HG02973 (cell line): ENCODE measurements around the gene CD300H.
"Not testable (repeated sequence)": the region's sequence is repeated elsewhere in the genome, so short reads cannot be mapped to it uniquely, and the experiment has no call there.

Source experiments
- ATAC-seq: cut with Tn5 transposase; IDR thresholded peaks from one replicate; pipeline ENCODE4 v1.9.1; 2021; ENCODE audit warnings: moderate library complexity; ENCODE audit not compliant: unreplicated experiment

The CD300H gene

DNA sequence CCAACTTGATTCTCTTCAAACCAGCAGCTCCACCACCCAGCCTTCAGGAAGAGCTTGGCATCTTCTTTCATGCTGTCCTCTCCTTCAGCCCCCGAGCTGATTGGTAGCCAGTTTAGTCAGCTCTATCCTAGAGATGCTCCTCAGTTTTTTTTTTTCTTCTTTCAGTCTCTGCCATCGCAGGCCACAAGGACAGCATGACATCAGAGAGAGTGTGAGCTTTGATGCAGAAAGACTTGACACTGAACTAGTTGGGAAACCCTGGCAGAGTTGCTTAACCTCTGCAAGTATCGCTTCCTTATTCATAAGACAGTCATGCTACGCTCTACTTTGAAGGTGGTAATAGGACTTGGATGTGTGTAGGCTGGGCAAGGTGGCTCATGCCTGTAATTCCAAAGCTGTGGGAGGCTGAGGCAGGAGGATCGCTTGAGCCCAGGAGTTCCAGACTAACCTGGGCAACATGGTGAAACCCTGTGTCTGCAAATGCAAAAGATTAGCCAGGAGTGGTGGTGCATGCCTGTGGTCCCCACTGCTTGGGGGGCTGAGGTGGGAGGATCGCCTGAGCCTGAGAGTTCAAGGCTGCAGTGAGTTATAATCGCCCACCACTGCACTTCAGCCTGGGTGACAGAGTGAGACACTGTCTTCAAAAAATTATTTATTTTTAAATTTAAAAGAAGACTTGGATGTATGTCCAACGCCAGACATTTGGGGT lies 38.7 kb downstream of the CD300H start:
- ATAC-seq, result peak; percentile 71

DNA sequence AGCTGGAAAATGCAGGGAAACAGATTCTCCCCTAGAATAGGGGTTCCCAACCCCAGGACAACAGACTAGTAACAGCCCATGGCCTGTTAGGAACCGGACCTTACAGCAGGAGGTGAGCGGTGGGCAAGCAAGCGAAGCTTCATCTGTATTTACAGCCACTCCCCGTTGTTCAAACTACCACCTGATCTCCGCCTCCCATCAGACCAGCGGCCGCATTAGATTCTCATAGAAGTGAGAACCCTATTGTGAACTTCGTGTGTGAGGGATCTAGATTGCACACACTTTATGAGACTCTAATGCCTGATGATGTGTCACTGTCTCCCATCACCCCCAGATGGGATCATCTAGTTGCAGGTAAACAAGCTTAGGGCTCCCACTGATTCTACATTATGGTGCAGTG lies 39.6 kb downstream of the CD300H start:
- ATAC-seq, result no peak

DNA sequence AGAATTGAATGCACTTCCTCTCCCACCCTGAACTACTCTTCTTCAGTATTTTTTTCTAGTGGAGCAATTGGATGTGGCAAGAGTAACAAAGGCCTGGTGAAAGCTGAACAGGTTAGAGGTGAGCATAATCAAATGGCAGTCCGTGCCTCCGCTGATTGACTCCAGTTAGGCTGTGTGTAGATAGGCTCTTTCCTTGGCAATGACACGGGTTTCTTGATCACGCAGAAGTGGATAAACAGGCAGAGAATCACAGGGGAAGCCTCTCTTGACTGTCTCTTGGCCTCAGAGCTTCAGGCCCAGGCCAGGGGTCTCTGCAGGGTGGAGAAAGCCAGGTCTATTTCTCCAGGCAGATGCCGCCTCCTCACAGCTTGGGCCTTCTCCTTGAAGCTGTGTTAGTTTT lies 40.2 kb downstream of the CD300H start:
- ATAC-seq, result no peak

DNA sequence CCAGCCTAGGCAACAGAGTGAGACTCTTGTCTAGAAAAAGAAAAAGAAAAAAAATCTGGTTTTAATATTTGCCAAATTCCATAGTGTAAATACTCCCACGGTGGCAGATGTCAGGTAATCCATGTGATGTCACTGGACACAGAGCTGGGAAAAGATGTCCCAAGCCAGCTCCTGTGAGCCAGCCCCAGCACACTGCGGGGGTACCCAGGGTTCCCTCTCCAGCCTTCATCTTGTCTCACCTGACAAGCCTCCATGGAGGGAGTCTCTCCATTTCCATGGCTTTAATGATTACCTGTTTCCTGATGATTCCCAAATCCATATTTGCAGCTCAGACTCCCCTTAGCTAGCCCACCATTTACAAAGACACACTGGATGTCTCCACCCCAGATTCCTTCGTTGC lies 40.6 kb downstream of the CD300H start:
- ATAC-seq, result no peak

DNA sequence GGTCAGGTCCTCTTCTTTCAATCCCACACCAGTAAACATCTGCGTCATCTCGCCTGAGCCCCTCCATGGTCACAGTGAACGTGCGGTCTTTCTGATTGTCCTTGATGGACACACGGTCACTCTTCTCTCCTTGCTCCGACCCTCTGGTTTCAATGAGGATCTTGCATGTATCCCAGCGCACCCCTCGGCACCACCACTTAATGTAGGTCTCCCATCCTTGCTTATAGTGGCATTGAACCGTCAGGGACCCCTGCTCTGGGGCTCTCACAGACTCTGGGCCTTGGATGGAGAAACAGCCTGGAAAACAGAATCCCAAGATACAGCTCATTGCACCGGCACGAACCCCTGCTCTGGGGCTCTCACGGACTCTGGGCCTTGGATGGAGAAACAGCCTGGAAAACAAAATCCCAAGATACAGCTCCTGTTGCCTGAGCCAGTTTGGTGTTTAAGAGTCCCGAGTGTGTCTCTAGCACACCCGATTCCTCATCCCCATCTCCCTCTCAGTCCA lies 41.5 kb downstream of the CD300H start:
- no peak for ATAC-seq

DNA sequence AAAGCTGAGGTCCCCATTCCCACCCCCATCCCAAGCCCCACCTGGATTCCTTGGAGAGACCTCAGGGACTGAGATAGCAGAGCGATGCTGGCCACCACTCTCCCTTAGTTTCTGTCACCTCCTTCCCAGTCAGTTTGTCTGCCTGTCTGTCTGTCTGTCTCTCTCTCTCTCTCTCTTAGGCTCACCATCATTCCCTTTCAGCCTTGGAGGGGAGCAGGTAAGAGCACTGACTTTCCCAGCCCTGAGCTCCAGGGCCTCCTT lies 41.9 kb downstream of the CD300H start:
- ATAC-seq, result no peak

DNA sequence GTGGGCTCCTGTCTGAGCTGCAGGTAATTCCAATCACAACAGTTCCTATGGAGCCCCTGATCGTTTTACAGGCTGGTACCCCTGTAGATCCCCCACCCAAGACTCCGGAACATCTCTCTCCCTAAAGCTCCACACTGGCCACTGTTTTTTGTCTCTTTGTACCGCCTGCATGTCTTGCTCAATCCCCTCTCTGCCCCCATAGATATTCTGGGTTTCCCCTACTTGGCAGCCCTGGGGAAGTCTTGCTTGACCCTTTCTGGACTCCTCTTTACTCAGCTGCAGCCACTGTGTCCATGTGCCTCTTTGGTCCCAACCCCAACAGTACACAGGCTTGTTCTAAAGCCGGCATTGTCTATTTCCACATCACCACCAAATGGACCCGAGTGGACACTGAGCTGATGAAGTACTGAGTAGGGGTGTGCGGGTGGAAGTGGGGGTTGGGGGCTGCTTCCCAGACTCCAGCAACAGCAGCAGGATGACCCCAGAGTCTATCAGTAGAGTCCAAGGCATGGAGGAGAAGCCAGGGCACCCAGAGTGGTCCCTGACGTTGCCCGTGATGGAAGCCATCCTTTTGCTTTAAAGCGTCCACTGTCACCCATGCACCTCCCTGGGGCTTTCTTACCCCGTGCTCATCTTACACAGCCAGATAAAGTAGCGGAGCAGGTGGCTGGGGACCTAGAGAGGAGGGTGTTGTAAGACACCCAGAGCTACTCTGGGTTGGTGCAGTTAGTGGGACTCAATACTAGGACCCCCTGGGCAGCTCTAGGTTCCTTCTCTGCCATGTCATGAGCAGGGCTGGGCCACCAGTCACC lies 42.5 kb downstream of the CD300H start:
- ATAC-seq, result no peak

DNA sequence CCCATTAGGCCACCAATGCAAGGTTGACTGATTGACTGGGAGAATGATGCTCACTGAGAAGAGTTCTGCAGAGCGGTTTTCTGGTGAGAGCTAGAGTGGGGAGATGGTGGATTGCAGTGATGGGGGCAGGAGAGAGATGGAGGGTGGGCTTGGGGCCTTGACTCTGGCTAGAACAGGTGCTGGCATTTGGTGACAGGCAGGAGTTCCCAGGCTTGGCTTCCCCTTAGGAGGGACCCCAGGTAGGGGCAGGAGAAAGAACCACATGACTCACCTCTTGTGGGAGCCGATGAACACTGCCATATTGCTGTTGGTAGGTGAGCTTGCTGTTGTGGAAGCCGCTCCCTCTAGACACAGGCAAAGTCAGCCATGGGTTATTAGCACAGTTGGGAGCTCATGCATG lies 44.0 kb downstream of the CD300H start:
- ATAC-seq, result no peak

DNA sequence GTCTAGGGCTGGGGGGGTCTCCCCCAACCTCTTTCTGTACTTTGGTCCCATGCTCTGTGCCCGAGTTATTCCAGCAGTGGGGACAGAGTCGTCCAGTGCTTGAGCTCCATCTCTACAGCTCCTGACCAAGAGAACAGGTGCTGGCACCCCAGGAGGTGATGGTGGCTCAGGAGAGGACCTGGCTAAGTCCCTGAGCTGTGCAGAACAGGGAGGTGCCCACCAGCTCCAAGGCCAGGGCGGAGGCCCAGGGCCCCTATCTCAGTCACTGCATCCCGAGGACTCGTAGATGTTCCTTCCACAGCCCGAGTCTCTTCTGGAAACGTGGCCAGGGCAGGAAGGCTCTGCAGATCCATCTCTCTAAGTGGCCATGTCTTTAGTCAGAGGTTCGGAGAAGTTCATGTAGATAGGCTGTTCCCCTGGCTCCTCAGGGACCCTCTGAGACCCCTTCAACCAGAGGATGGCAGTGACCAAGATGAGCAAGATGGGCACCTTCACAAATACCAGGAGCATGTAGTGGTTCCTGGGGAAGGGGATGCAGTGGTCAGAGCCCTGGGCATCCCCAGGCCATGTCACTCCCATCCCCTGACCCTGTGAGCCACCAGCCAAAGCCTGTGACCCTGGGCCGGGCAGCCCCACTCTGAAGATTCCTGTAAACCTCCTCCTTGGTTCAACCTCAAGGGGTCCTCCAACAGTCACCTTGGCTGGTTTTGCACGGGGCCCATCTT lies 44.8 kb downstream of the CD300H start:
- ATAC-seq, result no peak

DNA sequence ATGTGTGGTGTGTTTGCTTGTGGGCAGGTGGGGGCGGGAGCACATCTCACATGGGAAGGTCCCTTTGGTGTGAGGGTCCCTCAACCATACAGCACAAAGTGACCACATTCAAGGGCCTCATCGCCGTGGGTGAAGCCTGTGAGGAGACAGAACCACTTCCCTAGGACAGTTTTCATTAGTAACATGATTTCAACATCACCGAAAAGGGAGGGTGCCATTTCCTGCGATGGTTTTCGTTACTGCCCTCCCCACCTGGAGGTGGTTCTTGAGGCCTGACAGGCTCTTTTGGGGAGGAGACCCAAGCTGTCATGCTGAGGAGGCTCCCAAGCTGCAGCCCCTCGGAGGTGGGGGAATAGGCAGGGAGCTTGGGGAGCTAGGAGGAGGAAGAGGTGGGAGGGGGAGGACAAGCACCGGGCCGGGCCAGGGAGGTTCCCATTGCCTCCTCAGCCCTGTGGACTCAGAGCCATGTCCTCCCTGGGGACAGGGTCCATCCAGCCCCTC lies 45.6 kb downstream of the CD300H start:
- no peak for ATAC-seq

DNA sequence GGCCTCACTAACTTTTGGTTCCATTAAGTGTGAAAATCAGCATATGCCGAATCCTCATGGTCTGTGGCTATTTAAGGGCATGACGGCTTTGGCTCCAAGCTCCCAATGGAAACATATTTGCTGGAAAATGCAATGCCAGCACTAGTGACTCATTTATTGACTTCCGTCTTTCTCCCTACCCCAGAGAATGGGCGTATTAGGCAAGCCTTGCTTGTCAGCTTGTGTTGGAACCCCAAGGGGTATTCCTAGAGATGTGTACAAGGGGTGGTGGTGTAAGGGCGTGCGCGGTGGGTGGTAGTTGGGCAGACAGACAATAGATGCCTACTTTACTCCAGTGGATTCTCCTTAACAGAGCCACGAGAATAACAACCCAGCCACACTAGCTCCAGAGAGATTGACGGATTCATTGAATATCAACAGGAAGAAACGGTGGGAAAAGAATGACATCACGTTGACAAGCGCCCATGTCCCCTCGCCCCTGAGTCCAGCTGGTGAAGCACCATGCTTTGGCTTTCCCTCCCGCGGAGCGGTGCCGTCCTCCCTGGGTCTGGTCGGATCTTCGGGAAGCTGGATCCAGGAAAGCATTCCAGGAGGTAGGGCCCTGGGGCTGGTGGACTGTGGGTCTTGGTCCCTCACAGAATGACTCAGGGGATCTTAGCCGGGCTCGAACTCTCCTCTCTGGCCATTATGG lies 46.4 kb downstream of the CD300H start:
- no peak for ATAC-seq

DNA sequence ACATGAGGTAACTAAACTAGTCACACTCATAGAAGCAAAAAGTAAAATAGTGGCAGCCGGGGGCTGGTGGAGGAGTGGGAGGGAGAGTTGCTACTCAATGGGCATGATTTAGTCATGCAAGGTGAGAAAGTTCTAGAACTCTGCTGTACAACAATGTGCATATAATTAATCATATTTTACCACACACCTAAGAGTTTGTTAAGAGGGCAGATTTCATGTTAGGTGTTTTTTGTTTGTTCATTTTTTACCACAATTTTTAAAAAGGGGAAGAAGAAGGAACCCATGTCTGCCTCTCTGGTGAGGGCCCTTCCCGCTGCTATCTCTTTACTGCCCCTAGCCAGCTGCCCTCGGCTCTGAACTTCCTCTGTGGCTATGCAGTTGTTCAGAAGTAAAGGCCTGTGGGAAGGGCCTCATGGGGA lies 47.3 kb downstream of the CD300H start:
- no peak for ATAC-seq

DNA sequence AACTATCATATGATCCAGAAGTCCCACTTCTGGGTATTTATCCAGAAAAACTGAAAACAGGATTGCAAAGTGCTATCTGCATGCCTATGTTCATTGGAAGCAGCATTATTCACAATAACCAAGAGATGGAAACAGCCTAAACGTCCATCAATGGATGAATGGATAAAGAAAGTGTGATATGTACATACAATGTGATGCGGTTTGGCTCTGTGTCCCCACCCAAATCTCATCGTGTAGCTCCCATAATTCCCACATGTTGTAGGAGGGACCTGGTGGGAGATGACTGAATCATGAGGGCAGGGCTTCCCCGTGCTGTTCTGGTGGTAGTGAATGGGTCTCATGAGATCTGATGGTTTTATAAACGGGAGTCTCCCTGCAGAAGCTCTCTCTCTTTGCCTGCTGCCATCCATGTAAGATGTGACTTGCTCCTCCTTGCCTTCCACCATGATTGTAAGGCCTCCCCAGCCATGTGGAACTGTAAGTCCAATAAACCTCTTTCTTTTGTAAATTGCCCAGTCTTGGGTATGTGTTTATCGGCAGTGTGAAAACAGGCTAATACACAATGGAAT lies 48.8 kb downstream of the CD300H start:
- ATAC-seq, result not testable (repeated sequence)

DNA sequence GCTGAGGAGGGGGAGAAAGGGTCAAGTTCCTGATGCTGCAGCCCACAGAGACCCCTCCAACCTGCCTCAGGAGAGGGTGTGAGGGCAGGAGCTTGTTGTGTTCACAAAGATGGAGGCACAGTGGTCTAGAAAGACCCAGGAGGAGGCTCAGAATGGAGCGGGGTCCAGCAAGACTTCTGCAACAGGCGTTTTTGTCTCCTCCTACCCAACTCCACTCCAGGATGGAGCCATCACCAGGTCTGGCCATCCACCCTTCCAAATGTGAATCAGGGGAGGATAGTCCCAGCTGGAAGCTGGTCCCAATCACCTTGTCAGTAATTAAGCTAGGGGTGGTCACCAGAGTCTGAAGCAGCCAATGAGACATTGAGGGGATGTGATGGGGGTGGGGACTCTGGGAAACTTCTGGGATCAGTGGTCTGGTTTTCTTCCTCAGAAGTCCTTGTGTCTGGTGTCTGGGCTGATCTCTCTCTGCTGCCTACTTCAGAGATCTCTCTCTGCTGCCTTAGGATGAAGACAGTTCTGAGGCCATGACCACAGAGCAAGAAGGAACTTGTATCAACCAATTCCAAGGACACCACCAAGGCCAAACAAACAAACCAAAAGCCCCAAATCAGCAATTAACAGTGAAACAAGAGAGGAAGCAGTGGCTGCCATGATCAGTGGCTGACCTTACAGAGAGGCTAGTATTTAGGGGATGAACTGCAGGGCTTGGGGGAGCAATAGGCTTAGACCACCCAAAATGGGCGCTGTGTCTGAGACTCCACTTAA lies 50.6 kb downstream of the CD300H start:
- no peak for ATAC-seq

DNA sequence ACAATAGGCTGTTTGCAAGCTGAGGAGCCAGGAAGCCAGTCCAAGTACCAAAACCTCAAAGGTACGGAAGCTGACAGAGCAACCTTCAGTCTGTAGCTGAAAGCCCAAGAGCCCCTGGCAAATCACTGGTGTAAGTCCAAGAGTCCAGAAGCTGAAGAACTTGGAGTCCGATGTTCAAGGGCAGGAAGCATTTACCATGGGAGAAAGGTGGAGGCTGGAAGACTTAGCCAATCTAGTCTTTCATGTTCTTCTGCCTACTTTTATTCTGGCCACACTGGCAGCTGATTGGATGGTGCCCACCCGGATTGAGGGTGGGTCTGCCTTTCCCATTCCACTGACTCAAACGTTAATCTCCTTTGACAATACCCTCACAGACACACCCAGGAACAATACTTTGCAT lies 51.4 kb downstream of the CD300H start:
- no peak for ATAC-seq

DNA sequence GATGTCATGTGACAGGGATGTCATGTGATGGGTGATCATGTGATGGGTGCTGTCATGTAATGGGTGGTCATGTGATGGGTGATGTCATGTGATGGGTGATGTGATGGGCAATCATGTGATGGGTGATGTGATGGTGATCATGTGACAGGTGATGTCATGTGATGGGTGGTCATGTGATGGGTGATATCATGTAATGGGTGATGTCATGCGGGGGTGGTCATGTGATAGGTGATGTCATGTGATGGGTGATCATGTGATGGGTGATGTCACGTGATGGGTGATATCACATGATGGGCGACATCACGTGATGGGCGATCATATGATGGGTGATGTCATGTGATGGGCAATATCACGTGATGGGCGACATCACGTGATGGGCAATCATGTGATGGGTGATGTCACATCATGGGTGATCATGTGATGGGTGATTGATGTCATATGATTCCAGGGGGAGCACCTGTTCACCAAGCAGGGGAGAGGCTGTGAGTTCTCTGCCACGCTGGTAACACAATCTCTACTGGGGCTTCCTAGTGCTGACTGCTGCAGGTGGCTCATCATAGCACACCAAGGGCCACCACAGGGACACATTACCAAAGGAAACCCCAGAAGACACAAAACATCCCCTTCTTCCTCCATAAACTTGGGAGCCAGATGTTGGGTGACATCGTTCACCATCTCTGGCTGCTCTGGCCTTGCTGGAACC lies 52.5 kb downstream of the CD300H start:
- ATAC-seq, result no peak

DNA sequence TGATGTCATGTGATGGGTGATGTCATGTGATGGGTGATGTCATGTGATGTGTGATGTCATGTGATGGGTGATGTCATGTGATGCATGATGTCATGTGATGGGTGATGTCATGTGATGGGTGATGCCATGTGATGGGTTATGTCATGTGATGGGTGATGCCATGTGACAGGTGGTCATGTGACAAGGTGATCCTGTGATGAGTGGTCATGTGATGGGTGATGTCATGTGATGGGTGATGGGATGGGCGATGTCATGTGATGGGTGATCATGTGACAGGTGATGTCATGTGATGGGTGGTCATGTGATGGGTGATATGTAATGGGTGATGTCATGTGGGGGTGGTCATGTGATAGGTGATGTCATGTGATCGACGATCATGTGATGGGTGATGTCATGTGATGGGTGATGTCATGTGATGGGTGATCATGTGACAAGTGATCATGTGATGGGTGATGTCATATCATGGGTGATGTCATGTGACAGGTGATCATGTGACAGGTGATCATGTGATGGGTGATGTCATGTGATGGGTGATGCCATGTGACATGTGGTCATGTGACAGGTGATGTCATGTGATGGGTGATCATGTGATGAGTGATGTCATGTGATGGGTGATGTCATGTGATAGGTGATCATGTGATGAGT lies 53.2 kb downstream of the CD300H start:
- no peak for ATAC-seq

DNA sequence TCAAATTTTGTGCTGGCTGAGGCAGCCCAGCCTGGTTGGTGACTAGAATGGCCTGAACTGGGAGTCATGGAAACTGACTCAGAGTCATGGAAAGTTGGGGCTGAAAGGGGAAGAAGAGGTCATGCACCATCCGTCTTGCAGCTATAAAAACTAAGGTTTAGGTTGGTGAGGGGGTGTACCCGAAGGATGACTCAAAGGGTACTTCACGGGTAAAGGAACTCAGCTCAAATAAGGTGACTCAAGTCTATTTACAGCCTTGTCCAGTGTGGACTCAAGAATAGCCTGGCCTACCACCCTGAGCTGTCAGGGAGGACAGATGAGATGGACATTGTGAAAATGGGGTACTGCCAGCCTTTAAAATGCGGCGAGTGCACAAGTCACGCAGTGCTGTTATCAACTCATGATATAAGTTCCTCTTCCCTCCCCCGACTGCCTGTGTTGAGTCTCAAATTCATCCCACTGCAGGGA lies 54.7 kb downstream of the CD300H start:
- ATAC-seq, result peak; percentile 74

DNA sequence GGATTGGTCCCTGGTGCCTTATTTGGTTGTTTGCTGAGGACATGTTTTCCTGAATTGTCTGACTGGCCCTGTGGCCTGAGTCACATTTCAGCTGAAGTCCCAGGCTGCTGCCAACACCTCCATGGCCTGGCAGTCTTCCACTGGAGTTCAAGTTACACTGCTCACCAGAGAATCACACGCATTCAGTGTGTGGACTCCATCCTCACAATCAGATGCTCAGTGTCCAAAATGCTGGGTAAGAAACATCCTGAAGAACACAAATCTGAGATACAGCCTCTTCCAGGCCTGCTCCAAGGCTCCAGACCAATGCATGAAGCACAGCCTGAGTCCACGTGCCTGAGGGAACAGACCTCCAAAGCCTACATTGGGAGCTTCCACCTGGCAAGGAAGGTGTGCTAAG lies 55.3 kb downstream of the CD300H start:
- no peak for ATAC-seq
